ENCODE results near the gene SEPTIN3. TPM values are rescaled to one million over a fixed set of nuclear protein-coding genes. Genes with fewer than 3 reads are reported as not detected.

SEPTIN3 gene
- total and polyA plus RNA-seq, 10 of the 15 experiments (the other 5 are each of a cell fraction or from before 2014, with no cell fraction given): 0.05 to 3.1 (median 0.87) TPM

DNA sequence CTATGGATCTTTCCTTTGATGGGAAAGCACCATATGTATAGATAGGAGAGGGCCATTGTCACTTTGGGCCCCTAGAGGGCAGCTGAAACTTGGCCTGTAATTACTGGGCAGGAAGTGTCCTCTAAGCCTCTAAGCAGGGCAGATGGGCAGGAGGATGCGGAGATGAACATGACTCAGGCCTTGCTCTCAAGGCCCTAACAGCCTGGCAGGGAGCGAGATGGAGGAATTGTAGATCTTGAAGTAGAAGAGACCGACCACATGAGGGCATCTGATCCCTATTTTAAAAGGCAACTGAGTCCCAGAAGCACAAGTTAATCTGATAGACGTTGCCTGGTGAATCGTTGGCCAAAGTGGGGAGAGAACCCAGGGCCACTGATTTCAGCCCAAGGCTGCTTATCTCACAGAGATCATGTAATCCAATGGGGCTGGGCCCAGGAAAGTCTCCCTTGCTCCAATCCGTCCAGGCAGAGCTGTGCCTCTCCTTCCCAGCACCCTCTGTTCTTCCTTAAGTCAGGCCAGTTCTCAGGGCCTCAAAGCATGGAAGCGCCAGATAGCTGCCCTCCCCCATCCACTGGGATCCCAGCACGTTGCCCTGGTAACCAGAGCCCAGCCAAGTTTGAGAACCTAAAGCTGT, 2.5 kb upstream of the SEPTIN3 start (continued):
- no peak for TF ChIP-seq NR2C2 (IDR thresholded peaks at IDR 0.05; ENCODE audit: borderline replicate concordance, control insufficient read depth, insufficient read length, low read depth)
- TF ChIP-seq, protein P1, sequence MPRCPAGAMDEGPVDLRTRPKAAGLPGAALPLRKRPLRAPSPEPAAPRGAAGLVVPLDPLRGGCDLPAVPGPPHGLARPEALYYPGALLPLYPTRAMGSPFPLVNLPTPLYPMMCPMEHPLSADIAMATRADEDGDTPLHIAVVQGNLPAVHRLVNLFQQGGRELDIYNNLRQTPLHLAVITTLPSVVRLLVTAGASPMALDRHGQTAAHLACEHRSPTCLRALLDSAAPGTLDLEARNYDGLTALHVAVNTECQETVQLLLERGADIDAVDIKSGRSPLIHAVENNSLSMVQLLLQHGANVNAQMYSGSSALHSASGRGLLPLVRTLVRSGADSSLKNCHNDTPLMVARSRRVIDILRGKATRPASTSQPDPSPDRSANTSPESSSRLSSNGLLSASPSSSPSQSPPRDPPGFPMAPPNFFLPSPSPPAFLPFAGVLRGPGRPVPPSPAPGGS (IDR thresholded peaks at IDR 0.05; ENCODE audit: borderline replicate concordance, insufficient read depth, low read depth, low read length, poor library complexity, severe bottlenecking): no peak
- TF ChIP-seq SREBF2 (IDR thresholded peaks at IDR 0.05; ENCODE audit: low read length): no peak
- no peak for TF ChIP-seq CBFB (IDR thresholded peaks at IDR 0.05; ENCODE audit: low read depth)
- no peak for TF ChIP-seq BACH1 (IDR thresholded peaks at IDR 0.05; ENCODE audit: borderline replicate concordance)
- no peak for TF ChIP-seq KDM1A (IDR thresholded peaks at IDR 0.05; ENCODE audit: borderline replicate concordance)
- no peak for TF ChIP-seq STAT3 (IDR thresholded peaks at IDR 0.05; ENCODE audit: low read depth, low read length)
- TF ChIP-seq IRF4 (IDR thresholded peaks at IDR 0.05; ENCODE audit: low read depth, low read length): 0 out of 2 replicates have a peak, but pooled peaks have one; percentile 19
- peak; percentile 76 for TF ChIP-seq RAD21 (IDR thresholded peaks at IDR 0.05; ENCODE audit: insufficient read depth, low read depth, low read length)
- TF ChIP-seq, protein P2, sequence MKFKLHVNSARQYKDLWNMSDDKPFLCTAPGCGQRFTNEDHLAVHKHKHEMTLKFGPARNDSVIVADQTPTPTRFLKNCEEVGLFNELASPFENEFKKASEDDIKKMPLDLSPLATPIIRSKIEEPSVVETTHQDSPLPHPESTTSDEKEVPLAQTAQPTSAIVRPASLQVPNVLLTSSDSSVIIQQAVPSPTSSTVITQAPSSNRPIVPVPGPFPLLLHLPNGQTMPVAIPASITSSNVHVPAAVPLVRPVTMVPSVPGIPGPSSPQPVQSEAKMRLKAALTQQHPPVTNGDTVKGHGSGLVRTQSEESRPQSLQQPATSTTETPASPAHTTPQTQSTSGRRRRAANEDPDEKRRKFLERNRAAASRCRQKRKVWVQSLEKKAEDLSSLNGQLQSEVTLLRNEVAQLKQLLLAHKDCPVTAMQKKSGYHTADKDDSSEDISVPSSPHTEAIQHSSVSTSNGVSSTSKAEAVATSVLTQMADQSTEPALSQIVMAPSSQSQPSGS (IDR thresholded peaks at IDR 0.05; ENCODE audit: low read length): no peak
- TF ChIP-seq POLR2AphosphoS5 (IDR thresholded peaks at IDR 0.05; ENCODE audit: low read length): no peak

Measured in GM12878 (cell line).